HG02970 (cell line): ENCODE measurements around the gene ADPRS.
A peak's percentile ranks its signal among the peaks of the same experiment; 100 is the strongest.

Source experiments
- ATAC-seq: cut with Tn5 transposase; IDR thresholded peaks from one replicate; pipeline ENCODE4 v1.9.1; 2021; ENCODE audit warnings: mild to moderate bottlenecking, moderate library complexity, moderate number of reproducible peaks; ENCODE audit not compliant: unreplicated experiment, low FRiP score

The ADPRS gene, protein sequence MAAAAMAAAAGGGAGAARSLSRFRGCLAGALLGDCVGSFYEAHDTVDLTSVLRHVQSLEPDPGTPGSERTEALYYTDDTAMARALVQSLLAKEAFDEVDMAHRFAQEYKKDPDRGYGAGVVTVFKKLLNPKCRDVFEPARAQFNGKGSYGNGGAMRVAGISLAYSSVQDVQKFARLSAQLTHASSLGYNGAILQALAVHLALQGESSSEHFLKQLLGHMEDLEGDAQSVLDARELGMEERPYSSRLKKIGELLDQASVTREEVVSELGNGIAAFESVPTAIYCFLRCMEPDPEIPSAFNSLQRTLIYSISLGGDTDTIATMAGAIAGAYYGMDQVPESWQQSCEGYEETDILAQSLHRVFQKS

DNA sequence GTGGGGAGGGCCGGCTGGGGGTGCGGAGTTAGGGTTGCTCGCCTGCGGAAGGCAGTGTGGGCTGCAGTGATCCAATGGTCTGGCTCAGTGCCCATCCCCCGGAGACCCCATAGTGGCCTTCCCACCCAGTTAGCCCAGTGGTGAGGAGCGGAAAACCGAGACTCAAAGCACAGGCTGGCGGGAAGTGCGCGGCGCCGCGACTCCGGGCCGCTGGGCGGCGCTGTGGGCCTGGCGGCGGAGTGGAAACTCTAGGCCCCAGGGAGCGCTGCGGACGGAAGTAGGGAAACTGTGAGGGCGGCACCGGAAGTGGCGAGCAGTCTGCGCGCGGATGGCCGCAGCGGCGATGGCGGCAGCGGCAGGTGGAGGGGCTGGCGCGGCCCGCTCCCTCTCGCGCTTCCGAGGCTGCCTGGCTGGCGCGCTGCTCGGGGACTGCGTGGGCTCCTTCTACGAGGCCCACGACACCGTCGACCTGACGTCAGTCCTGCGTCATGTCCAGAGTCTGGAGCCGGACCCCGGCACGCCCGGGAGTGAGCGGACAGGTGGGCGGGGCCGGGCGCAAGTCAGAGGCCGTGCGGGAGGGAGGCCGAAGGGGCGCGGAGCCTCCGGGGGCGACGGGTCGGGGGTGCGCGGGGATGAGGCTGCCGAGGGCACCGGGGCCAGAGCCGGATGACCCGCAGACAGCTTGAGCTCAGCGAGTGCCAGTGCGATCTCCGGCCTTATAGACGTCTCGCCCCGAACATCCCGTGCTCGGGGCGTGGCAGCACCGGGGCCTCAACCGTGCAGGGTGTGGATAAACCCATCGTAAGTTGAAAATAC lies at the start of gene ADPRS:
TSS of gene ADPRS (plus strand) at position 316 of the 816 bp plus-strand sequence. CDS start at position 329, 13 bp downstream.
- ATAC-seq, result peak; percentile 83

DNA sequence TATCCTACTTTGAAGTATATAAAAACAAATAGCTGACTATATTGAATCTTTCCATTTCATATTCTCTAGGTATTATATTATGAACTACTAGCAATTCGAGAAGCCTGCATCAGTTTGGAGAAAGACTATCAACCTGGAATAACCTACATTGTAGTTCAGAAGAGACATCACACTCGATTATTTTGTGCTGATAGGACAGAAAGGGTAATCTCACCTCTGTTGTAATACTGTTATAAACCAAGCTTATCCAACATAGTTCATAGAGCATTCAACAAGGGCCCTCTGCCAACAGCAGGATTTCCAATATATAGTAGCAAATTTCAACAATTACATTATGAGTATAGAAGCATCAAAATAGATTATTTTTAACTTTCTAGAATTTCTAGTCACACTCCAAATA lies 48.5 kb upstream of the ADPRS start:
- ATAC-seq, result no peak

GRCh38 chr1:36051821-36052220 lies 36.9 kb upstream of the ADPRS start:
- no peak for ATAC-seq

GRCh38 chr1:36053978-36054377 lies 34.7 kb upstream of the ADPRS start:
- no peak for ATAC-seq

- ATAC-seq, result no peak
These were observed 33.0 kb upstream of the ADPRS start for GRCh38 chr1:36055706-36056105.

- no peak for ATAC-seq
These were observed 26.4 kb upstream of the ADPRS start for GRCh38 chr1:36062315-36062714.

- ATAC-seq, result no peak
These were observed 20.8 kb upstream of the ADPRS start for GRCh38 chr1:36067871-36068270.

- no peak for ATAC-seq
These were observed 19.8 kb upstream of the ADPRS start for GRCh38 chr1:36068866-36069265.

GRCh38 chr1:36070349-36070748 lies 18.3 kb upstream of the ADPRS start:
- no peak for ATAC-seq

DNA sequence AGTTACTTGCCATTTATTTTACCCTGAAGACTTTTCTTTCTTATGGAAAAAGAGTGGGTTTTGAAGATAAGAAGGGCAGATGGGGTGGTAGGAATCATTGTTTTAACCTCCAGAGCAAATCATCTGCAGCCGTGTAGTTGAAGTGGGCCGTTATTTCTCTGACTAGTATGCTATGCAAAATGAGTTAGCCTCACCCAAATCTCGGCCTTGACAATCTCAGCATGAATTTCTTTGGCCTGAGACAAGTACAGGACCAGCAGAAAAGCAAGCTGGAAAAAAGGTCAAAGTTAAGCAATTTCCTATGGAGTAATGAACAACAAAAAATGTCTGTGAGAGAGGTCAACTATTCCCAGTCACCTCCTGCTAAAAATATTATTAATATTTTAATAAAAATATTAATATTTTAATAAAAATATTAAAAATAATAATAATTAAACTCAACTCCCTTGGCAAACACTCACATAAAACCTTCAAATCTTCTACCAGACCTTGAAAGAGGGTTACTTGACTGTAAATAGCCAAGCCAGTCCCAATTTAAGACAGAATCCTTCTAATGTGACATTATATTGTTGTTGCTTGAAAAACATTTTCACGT lies 11.6 kb upstream of the ADPRS start:
- no peak for ATAC-seq

DNA sequence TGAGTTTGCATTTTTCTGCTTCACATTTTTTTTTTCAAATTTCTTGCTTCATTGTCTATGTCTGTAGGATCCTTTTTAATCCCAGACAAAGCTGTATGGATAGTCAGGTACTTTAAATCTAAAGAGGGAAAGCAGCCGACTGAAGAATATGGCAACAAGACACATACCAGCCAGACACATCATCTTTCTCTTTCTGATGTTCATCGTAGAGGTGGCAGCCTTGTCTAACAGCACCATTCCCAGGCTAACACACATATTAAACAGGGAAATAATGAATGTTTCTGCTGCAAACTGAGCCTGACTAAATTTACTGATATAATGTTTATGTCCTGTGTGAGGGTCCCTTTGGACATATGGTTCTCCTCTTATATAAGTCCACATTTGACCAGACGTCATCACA lies 8.5 kb upstream of the ADPRS start:
- no peak for ATAC-seq

DNA sequence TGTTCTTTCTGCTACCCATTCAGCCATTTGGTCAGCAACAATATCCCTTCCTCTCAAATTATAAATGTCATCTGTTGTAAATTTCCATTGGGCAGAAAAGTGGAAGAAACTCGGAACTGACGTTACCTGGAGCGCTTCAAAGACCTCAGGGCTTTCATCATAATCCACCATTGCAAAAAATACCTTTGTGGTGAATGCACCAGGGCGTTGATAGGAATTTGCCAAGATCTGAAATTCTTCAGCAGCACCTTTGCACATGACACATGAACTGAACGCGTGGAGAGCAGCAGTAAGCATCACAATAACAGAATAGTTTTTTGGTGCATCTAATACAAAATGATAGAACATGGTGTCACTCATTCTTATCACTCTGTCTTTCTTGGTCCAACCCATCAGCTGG lies 7.9 kb upstream of the ADPRS start:
- ATAC-seq, result no peak

DNA sequence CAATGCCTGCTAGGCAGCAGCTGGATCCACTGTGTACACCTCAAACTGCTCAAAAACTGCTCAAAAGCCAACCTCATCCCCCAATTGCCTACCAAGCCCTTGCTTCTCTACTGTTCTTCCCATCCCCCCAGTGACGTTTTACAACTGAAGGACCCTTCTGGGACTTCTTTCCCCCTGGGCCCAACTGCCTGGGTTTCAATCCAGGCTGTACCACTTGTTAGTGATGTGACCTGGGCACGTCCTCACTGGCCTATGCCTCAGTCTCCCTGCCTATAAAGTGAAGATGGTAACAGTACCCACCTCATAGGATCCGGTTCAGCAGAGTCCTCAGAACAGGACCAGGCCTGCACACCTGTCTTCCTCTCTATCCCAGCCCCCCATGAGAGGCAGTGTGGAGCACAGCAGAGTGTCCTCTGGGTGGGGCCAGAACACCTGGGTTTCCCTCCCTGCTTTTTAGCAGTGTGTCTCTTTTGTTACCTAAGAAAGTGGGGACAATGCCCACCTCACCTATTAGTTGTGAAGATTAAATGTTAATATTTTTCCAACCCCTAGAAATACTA lies 6.7 kb upstream of the ADPRS start:
- no peak for ATAC-seq

GRCh38 chr1:36083219-36083618 lies 5.5 kb upstream of the ADPRS start:
- ATAC-seq, result no peak

- ATAC-seq, result no peak
These were observed 4.8 kb upstream of the ADPRS start, which contains the start of gene TEKT2 for GRCh38 chr1:36083635-36084496. TSS of gene TEKT2 (plus strand) at chr1:36084094. CDS start at chr1:36084922, 828 bp downstream.

DNA sequence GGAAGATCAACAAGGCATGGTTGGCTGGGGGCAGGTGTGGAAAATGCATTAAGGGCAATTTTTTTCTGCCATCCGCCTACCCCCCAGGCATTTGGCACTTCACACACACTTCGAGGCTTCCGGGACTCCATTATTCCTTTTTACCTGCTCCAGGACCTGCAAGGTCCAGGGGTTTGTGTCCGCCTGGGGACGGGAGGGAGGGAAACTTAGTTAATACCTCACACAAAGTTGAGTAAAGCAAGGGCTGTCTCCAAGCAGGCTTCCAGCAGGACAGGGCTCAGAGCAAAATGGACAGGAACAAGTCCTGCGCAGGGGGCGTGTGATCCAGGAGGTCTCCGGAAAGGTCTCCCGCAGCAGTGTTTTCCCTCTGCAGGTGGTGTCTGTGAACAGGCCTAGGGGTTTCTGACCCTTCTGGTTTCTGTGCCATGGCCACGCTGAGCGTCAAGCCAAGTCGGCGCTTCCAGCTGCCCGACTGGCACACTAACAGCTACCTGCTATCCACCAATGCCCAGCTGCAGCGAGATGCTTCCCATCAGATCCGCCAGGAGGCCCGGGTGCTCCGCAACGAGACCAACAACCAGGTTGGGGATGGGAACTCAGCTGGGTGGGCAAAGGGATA lies 4.1 kb upstream of the ADPRS start:
- ATAC-seq, result no peak

GRCh38 chr1:36085126-36085525 lies 3.6 kb upstream of the ADPRS start:
- no peak for ATAC-seq

DNA sequence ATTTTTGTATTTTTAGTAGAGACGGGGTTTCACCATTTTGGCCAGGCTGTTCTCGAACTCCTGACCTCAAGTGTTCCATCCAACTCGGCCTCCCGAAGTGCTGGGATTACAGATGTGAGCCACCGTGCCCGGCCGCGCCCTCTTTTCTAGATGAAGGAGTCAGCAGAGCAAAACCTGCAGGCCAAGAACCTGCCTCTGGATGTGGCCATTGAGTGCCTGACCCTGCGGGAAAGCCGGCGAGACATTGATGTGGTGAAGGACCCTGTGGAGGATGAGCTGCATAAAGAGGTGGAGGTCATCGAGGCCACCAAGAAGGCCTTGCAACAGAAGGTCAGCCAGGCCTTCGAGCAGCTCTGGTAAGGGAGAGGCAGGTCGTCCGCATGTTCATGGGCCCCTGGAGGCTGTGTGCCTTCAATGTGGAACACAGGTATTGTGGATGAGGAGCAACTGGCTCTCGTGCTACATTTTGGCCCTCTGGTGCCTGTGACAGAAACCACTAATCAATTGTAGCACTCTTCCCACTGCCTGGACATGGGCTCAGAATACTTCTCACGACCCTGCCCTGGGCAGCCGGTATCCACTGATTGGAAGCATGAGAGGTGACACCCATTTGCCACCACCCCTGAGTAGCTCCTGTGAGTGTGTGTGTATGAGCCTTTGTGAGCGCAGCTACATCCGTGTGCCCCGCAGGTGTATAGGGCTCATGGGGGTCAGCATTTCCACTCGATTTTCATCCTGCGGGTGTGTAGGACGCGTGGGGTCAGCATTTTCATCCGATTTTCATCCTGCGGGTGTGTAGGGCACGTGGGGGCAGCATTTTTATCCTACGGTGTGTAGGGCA lies 2.8 kb upstream of the ADPRS start:
- ATAC-seq, result no peak
